ENCODE results near the gene ATP6V0E2. TPM values are rescaled to one million over a fixed set of nuclear protein-coding genes. Genes with fewer than 3 reads are reported as not detected.

ATP6V0E2 gene
- total RNA-seq, 1 donor from 2014 or later, result 16.0 TPM

- Mint-ChIP-seq H3K4me1 (ENCODE audit: low read depth, unreplicated experiment) (peaks cover 5% of the 10 kb centered on the region), H3K27ac (ENCODE audit: unreplicated experiment) (no peak overlapping the region), H3K36me3 (ENCODE audit: low read depth, unreplicated experiment) (peaks cover 14% of the 10 kb centered on the region), H3K27me3 (ENCODE audit: low read depth, unreplicated experiment) (peaks cover 8% of the 10 kb centered on the region), H3K9me3 (ENCODE audit: unreplicated experiment) (no peaks in the 10 kb centered on the region), H3K4me3 (ENCODE audit: unreplicated experiment) (no peak overlapping the region)
- DNase-seq (ENCODE audit: low read depth) (no peak), FAIRE-seq (no peak)
- H3K4me3 ChIP-seq (ENCODE audit: insufficient read depth, low read depth, low read length), result no peak overlapping the region
- H3K79me2 ChIP-seq (ENCODE audit: insufficient read depth, low read length), result no peaks in the 10 kb centered on the region
- no peaks in the 10 kb centered on the region for H3K27me3 ChIP-seq (ENCODE audit: insufficient read depth, low read length)
- TF ChIP-seq CTCF (IDR thresholded peaks at IDR 0.05; ENCODE audit: insufficient read depth, low read depth, low read length) (no peak), EZH2 (IDR thresholded peaks at IDR 0.05; ENCODE audit: insufficient read depth, low read length) (no peak)
- H3K4me2 ChIP-seq (ENCODE audit: low read length), result no peak overlapping the region
- no peaks in the 10 kb centered on the region for H4K20me1 ChIP-seq (ENCODE audit: insufficient read depth, low read length)
- no peaks in the 10 kb centered on the region for H3K4me1 ChIP-seq (ENCODE audit: insufficient read depth, low read length)
- no peak overlapping the region for H3K9ac ChIP-seq (ENCODE audit: low read length)
- H3K36me3 ChIP-seq (ENCODE audit: insufficient read depth, low read length), result no peaks in the 10 kb centered on the region
- no peaks in the 10 kb centered on the region for H3K9me3 ChIP-seq (ENCODE audit: insufficient read depth, low read depth, low read length)
- H3K27ac ChIP-seq (ENCODE audit: low read depth, low read length), result no peak overlapping the region
- no peak overlapping the region for H2AFZ ChIP-seq (ENCODE audit: low read depth, low read length)
These were observed 27.7 kb upstream of the ATP6V0E2 start for GRCh38 chr7:149846021-149846420.

- Mint-ChIP-seq H3K9me3 (ENCODE audit: unreplicated experiment) (no peaks in the 10 kb centered on the region), H3K36me3 (ENCODE audit: low read depth, unreplicated experiment) (peaks cover 14% of the 10 kb centered on the region), H3K27me3 (ENCODE audit: low read depth, unreplicated experiment) (peaks cover 8% of the 10 kb centered on the region), H3K4me3 (ENCODE audit: unreplicated experiment) (no peak overlapping the region), H3K27ac (ENCODE audit: unreplicated experiment) (no peak overlapping the region), H3K4me1 (ENCODE audit: low read depth, unreplicated experiment) (peaks cover 5% of the 10 kb centered on the region)
- no peak overlapping the region for H2AFZ ChIP-seq (ENCODE audit: low read depth, low read length)
- no peak overlapping the region for H3K9ac ChIP-seq (ENCODE audit: low read length)
- no peak overlapping the region for H3K4me3 ChIP-seq (ENCODE audit: insufficient read depth, low read depth, low read length)
- H3K27me3 ChIP-seq (ENCODE audit: insufficient read depth, low read length), result no peaks in the 10 kb centered on the region
- no peak overlapping the region for H3K4me2 ChIP-seq (ENCODE audit: low read length)
- H4K20me1 ChIP-seq (ENCODE audit: insufficient read depth, low read length), result no peaks in the 10 kb centered on the region
- no peaks in the 10 kb centered on the region for H3K4me1 ChIP-seq (ENCODE audit: insufficient read depth, low read length)
- no peaks in the 10 kb centered on the region for H3K36me3 ChIP-seq (ENCODE audit: insufficient read depth, low read length)
- FAIRE-seq, result no peak
- DNase-seq (ENCODE audit: low read depth), result no peak
- H3K27ac ChIP-seq (ENCODE audit: low read depth, low read length), result no peak overlapping the region
- H3K9me3 ChIP-seq (ENCODE audit: insufficient read depth, low read depth, low read length), result no peaks in the 10 kb centered on the region
- TF ChIP-seq EZH2 (IDR thresholded peaks at IDR 0.05; ENCODE audit: insufficient read depth, low read length), result no peak
- TF ChIP-seq CTCF (IDR thresholded peaks at IDR 0.05; ENCODE audit: insufficient read depth, low read depth, low read length), result no peak
- H3K79me2 ChIP-seq (ENCODE audit: insufficient read depth, low read length), result no peaks in the 10 kb centered on the region
These were observed 27.2 kb upstream of the ATP6V0E2 start for GRCh38 chr7:149846436-149847046.

GRCh38 chr7:149849174-149849573 lies 24.6 kb upstream of the ATP6V0E2 start:
- Histone ChIP-seq H3K4me3 (ENCODE audit: insufficient read depth, low read depth, low read length) (no peak overlapping the region), H4K20me1 (ENCODE audit: insufficient read depth, low read length) (no peaks in the 10 kb centered on the region), H3K4me2 (ENCODE audit: low read length) (no peak overlapping the region), H3K9me3 (ENCODE audit: insufficient read depth, low read depth, low read length) (no peaks in the 10 kb centered on the region), H2AFZ (ENCODE audit: low read depth, low read length) (no peak overlapping the region), H3K36me3 (ENCODE audit: insufficient read depth, low read length) (no peaks in the 10 kb centered on the region), H3K79me2 (ENCODE audit: insufficient read depth, low read length) (no peaks in the 10 kb centered on the region), H3K4me1 (ENCODE audit: insufficient read depth, low read length) (peaks cover 7% of the 10 kb centered on the region), H3K27me3 (ENCODE audit: insufficient read depth, low read length) (no peaks in the 10 kb centered on the region), H3K9ac (ENCODE audit: low read length) (no peak overlapping the region), H3K27ac (ENCODE audit: low read depth, low read length) (no peak overlapping the region)
- peaks cover 8% of the 10 kb centered on the region for H3K27me3 Mint-ChIP-seq (ENCODE audit: low read depth, unreplicated experiment)
- H3K36me3 Mint-ChIP-seq (ENCODE audit: low read depth, unreplicated experiment), result peaks cover 14% of the 10 kb centered on the region
- no peak overlapping the region for H3K4me3 Mint-ChIP-seq (ENCODE audit: unreplicated experiment)
- no peak overlapping the region for H3K27ac Mint-ChIP-seq (ENCODE audit: unreplicated experiment)
- H3K4me1 Mint-ChIP-seq (ENCODE audit: low read depth, unreplicated experiment), result peaks cover 9% of the 10 kb centered on the region
- TF ChIP-seq EZH2 (IDR thresholded peaks at IDR 0.05; ENCODE audit: insufficient read depth, low read length) (no peak), CTCF (IDR thresholded peaks at IDR 0.05; ENCODE audit: insufficient read depth, low read depth, low read length) (no peak)
- FAIRE-seq, result no peak
- no peak for DNase-seq (ENCODE audit: low read depth)
- H3K9me3 Mint-ChIP-seq (ENCODE audit: unreplicated experiment), result no peaks in the 10 kb centered on the region

All from astrocyte (in vitro differentiated cells and primary cell).